Measurements from ENCODE around the gene CCDC186.

- TF ChIP-seq CTCF (IDR thresholded peaks at IDR 0.05) (no peak), POLR2AphosphoS5 (IDR thresholded peaks at IDR 0.05) (no peak)
These were observed 32.0 kb downstream of the CCDC186 start for GRCh38 chr10:114142018-114142417.
